Measurements from ENCODE around the gene MTG1. TPM values are rescaled to one million over a fixed set of nuclear protein-coding genes. Genes with fewer than 3 reads are reported as not detected.

The MTG1 gene
- total and polyA plus RNA-seq, 2 donors (not counting 1 experiment from before 2014, with no cell fraction given): 23.9 to 25.3 TPM

DNA sequence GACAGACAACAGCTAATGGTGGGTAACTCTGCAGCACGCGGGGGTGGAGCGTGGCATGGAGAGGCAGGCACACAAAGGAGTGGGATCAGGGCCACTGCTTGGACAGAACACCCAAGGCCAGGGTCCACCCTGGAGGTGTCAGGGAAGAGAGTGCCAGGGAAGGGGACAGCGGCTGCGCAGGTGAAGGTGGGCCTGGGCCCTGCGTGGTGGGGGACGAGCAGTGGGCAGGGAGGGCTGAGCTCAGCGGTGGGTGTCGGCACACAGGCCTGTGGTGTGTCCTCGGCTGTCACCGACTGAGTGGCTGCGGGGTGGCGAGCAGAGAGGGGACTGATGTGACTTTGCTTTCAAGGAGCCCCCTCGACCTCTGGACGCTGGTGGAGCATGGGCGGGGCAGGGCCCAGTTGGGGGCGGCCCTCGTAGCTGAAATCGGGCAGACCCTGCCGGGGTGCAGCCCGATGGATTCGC, 51.3 kb downstream of the MTG1 start:
- Histone ChIP-seq H3K4me2 (ENCODE audit: extremely low read depth, insufficient read depth, low read length) (no peak overlapping the region), H3K4me1 (ENCODE audit: control insufficient read depth, extremely low read depth, insufficient read depth, low read length) (no peaks in the 10 kb centered on the region), H3K9me3 (ENCODE audit: control insufficient read depth, insufficient read depth, low read depth, low read length) (no peaks in the 10 kb centered on the region), H2AFZ (ENCODE audit: low read length) (no peak overlapping the region), H3K36me3 (ENCODE audit: control insufficient read depth, insufficient read depth, low read length) (no peaks in the 10 kb centered on the region), H3K4me3 (replicated peaks in 1 of 4; ENCODE audit: control extremely low read depth in 1 of 4, insufficient read depth in 1 of 4, low read depth in 3 of 4, low read length in 4 of 4) (no peak overlapping the region), H4K20me1 (ENCODE audit: control insufficient read depth, extremely low read depth, insufficient read depth, low read length) (no peaks in the 10 kb centered on the region), H3K27ac (ENCODE audit: insufficient read depth, low read length) (no peak overlapping the region), H3K79me2 (ENCODE audit: control insufficient read depth, insufficient read depth, low read length) (no peaks in the 10 kb centered on the region), H3K27me3 (ENCODE audit: control insufficient read depth, insufficient read depth, low read length) (no peaks in the 10 kb centered on the region), H3K9ac (ENCODE audit: insufficient read depth, low read length) (no peak overlapping the region)
- TF ChIP-seq, protein P1, sequence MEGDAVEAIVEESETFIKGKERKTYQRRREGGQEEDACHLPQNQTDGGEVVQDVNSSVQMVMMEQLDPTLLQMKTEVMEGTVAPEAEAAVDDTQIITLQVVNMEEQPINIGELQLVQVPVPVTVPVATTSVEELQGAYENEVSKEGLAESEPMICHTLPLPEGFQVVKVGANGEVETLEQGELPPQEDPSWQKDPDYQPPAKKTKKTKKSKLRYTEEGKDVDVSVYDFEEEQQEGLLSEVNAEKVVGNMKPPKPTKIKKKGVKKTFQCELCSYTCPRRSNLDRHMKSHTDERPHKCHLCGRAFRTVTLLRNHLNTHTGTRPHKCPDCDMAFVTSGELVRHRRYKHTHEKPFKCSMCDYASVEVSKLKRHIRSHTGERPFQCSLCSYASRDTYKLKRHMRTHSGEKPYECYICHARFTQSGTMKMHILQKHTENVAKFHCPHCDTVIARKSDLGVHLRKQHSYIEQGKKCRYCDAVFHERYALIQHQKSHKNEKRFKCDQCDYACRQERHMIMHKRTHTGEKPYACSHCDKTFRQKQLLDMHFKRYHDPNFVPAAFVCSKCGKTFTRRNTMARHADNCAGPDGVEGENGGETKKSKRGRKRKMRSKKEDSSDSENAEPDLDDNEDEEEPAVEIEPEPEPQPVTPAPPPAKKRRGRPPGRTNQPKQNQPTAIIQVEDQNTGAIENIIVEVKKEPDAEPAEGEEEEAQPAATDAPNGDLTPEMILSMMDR (conservative IDR thresholded peaks at IDR 0.05 in 1 of 2, IDR thresholded peaks at IDR 0.05 in 1 of 2; ENCODE audit: low read depth in 1 of 2, low read length in 2 of 2): no peak
- no peak for TF ChIP-seq EZH2 (IDR thresholded peaks at IDR 0.05; ENCODE audit: low read length, missing control alignments)
- no peak for DNase-seq (ENCODE audit: low read depth in 2 of 2)

DNA sequence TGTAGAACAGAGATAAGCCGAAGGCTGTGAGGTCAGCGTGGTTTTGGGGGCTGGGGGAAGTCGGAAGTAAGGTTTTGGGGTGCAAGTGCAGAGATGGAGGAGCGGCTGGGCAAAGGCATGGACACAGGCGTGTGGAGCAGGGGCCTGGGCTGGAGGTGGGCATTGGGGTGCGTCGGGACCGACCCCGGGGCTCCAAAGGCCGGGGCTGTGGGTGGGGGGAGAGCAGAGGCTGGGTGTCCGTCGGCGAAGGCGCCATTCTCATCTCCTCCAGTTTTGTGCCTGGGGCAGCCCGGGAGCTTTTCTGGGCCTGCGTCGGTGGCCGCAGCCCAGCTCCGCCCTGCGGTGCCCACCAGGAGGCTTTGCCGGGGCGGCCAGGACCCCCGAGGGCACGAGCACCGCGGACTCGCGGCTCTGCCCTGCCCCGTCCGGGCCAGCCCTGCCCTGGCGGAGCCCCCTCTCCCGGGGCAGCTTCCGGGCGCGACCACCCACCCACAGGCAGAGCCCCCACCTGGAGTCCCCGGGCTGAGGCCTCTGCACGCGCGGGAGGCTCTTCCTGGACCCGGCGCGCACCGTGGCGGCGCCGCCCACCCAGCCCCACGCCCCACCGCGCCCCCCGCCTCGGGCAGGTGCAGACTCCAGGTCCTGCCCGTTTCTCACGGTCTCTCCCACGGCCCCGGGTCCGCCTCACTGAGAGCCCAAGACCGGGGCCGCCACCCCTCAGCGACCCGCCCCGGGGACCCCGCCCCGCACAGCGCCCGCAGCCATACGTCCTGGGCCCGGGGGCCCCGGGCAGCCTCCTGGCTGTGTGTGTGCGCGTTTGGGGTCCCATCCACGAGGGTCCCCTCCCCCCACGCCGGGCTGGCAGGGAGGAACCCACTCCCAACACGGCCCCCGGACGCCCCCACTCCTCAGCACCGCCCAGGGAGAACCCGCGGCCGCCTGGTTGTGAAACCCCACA, 52.1 kb downstream of the MTG1 start:
- H3K79me2 ChIP-seq (ENCODE audit: control insufficient read depth, insufficient read depth, low read length): no peaks in the 10 kb centered on the region
- H3K27me3 ChIP-seq (ENCODE audit: control insufficient read depth, insufficient read depth, low read length): no peaks in the 10 kb centered on the region
- H4K20me1 ChIP-seq (ENCODE audit: control insufficient read depth, extremely low read depth, insufficient read depth, low read length): no peaks in the 10 kb centered on the region
- no peak for TF ChIP-seq EZH2 (IDR thresholded peaks at IDR 0.05; ENCODE audit: low read length, missing control alignments)
- H3K9ac ChIP-seq (ENCODE audit: insufficient read depth, low read length): no peak overlapping the region
- H2AFZ ChIP-seq (ENCODE audit: low read length): no peak overlapping the region
- H3K9me3 ChIP-seq (ENCODE audit: control insufficient read depth, insufficient read depth, low read depth, low read length): no peaks in the 10 kb centered on the region
- no peak overlapping the region for H3K4me2 ChIP-seq (ENCODE audit: extremely low read depth, insufficient read depth, low read length)
- H3K4me1 ChIP-seq (ENCODE audit: control insufficient read depth, extremely low read depth, insufficient read depth, low read length): no peaks in the 10 kb centered on the region
- H3K27ac ChIP-seq (ENCODE audit: insufficient read depth, low read length): no peak overlapping the region
- DNase-seq (ENCODE audit: low read depth in 2 of 2): no peak
- H3K36me3 ChIP-seq (ENCODE audit: control insufficient read depth, insufficient read depth, low read length): no peaks in the 10 kb centered on the region
- H3K4me3 ChIP-seq (replicated peaks in 1 of 4; ENCODE audit: control extremely low read depth in 1 of 4, insufficient read depth in 1 of 4, low read depth in 3 of 4, low read length in 4 of 4): no peak overlapping the region

DNA sequence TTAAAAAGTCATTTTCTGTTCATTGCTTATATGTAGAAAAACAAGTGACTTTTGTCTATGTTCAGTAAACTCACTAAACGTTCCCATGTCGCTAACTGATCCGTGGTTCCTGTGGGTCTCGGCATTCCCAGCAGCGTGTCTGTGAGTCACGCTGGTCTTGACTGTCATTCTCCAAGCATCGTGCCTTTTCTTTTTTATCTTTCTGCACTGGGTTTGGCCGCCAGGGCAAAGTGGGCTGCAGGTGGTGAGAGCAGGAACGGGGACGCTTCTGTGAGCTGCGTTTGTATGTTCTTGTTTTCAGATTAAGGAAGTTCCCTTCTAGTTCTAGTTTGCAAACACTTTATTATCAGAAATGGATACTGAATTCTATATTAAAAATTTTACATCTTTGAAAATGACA, 53.0 kb downstream of the MTG1 start:
- H4K20me1 ChIP-seq (ENCODE audit: control insufficient read depth, extremely low read depth, insufficient read depth, low read length): no peaks in the 10 kb centered on the region
- no peaks in the 10 kb centered on the region for H3K36me3 ChIP-seq (ENCODE audit: control insufficient read depth, insufficient read depth, low read length)
- no peak overlapping the region for H3K27ac ChIP-seq (ENCODE audit: insufficient read depth, low read length)
- H3K4me3 ChIP-seq (replicated peaks in 1 of 4; ENCODE audit: control extremely low read depth in 1 of 4, insufficient read depth in 1 of 4, low read depth in 3 of 4, low read length in 4 of 4): no peak overlapping the region
- H3K4me1 ChIP-seq (ENCODE audit: control insufficient read depth, extremely low read depth, insufficient read depth, low read length): no peaks in the 10 kb centered on the region
- H3K4me2 ChIP-seq (ENCODE audit: extremely low read depth, insufficient read depth, low read length): no peak overlapping the region
- TF ChIP-seq, protein P1 (conservative IDR thresholded peaks at IDR 0.05 in 1 of 2, IDR thresholded peaks at IDR 0.05 in 1 of 2; ENCODE audit: low read depth in 1 of 2, low read length in 2 of 2): no peak
- TF ChIP-seq EZH2 (IDR thresholded peaks at IDR 0.05; ENCODE audit: low read length, missing control alignments): no peak
- H3K9ac ChIP-seq (ENCODE audit: insufficient read depth, low read length): no peak overlapping the region
- H3K79me2 ChIP-seq (ENCODE audit: control insufficient read depth, insufficient read depth, low read length): no peaks in the 10 kb centered on the region
- no peak for DNase-seq (ENCODE audit: low read depth in 2 of 2)
- H3K27me3 ChIP-seq (ENCODE audit: control insufficient read depth, insufficient read depth, low read length): no peaks in the 10 kb centered on the region
- no peak overlapping the region for H2AFZ ChIP-seq (ENCODE audit: low read length)
- no peaks in the 10 kb centered on the region for H3K9me3 ChIP-seq (ENCODE audit: control insufficient read depth, insufficient read depth, low read depth, low read length)

Measured in fibroblast of lung (primary cell).